GM21515 (cell line): Measurements from ENCODE around the gene NGF.
"Not testable (repeated sequence)": the region's sequence is repeated elsewhere in the genome, so short reads cannot be mapped to it uniquely, and the experiment has no call there.

ENCODE experiments used
- ATAC-seq: cut with Tn5 transposase; IDR thresholded peaks from one replicate; pipeline ENCODE4 v1.9.1; 2021; ENCODE audit not compliant: unreplicated experiment

The NGF gene

DNA sequence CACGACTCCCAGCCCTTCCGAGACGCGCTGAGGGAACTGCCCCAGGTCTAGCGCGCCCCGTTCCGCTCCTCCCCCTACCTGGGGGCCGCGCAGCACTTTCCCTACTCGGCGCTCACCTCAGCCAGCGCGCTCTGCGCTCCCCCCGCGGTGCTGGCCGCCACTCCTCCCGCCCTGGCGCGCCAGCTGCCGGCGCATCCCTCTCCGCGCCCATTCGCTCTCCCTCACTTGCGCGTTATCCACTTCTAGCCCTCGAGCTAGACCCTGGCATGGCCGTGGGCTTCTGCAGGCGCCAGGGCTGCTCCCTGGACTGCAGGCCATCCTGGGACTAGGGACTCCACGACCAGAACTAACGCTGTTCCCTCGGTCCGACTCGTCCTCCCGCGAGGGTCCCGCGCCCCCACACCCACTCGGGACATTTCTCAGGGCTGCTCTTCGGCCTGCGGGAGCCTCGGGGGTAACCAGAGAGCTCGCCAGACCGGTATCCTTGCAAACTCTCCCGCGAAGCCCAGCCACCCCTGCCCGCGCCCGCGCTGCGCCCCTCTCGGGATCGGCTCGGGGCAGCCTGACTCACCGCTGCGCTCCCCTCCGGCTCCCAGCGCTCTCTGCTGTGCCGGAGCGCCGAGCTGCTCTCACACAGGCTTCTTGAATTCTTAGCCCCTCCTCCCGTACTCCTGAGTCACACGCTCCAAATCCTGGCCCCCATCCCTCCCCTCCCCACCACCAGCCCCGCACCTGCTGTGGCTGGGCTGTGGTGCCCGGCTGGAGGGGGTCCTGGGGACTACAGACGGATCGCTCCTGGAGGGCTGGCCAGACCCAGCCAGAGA lies at the start of gene NGF:
TSS of gene NGF (minus strand) at position 617 of the 824 bp plus-strand sequence. CDS start 51,454 bp downstream, outside the sequence.
- ATAC-seq: no peak

DNA sequence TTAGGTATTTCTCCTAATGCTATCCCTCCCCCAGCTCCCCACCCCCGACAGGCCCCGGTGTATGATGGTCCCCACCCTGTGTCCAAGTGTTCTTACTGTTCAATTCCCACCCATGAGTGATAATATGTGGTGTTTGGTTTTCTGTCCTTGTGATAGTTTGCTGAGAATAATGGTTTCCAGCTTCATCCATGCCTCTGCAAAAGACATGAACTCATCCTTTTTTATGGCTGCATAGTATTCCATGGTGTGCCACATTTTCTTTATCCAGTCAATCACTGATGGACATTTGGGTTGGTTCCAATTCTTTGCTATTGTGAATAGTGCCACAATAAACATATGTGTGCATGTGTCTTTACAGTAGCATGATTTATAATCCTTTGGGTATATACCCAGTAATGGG lies 45.4 kb upstream of the NGF start:
- ATAC-seq: not testable (repeated sequence)

DNA sequence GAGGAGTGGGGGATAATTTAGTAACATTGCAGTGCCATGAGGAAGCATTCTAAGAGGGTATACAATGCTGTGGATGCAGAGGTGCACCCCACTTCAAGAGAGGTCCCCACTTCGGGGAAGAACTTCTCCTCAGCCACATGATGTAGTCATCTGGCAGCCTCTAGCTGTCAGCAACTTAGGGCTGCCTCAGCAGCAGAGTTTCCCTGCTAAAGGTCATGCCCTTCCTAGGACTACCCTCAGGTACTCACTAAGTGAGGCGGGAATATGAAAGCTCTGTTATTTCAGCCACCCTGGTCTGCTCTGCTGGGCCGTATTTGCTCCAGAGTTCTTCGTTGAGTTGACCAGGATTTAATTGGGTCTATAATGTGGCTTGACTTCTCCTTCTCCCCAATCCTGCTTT lies 41.9 kb upstream of the NGF start:
- ATAC-seq: no peak

DNA sequence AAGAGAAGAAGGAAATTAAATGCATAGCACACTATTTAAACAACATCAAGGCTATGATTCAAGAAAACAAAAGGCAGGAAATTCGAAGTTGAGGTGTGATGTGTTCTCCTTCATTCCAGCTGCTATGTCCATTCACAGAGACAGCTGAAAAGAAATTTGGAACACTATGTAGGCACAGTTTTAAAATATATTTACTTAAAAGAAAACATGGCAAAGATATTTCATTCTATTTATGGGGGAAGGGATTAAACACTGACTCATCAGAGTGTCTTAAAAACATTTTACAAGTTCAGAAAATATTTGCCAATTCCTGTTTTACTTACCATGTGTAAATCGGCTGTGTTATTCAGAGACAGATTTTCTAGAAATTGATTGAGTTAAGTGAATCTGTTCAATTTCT lies 39.4 kb upstream of the NGF start:
- ATAC-seq: no peak

DNA sequence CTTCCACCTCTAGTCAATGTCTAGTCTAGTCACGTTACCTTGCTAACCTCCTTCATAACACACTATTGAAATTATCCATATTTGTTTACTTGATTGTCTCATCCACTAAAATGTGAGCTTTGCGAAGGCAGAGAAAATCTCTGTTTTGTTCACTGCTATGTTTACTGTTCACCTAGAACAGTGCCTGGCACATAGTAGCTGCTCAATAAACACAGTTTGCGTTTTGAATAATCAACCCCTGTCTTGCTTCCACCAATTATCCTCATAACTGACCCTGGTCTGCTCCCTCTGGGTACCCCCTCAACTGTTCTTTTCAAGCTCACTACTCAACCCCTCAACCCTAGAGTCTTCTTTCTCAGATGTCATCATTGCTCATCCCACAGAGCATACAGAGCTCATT lies 36.5 kb upstream of the NGF start:
- no peak for ATAC-seq

DNA sequence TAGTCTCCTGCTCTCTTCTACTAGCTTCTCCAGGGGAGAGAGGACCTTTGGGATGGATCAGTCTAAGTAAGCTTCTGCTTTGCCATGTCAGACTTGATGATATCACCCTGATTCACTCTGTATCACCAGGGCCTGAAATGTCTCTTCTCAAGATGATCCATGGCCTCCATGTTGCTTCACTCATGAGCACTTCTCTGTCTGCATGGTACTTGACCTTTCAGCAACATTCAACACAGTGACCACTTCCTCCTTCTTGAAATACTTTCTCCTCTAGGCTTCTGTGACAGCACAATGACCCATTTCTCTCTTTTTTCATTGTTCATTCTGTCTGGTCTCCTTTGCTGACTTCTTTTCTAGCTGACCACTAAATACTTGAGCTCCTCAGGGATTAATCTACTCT lies 35.3 kb upstream of the NGF start:
- ATAC-seq: no peak

DNA sequence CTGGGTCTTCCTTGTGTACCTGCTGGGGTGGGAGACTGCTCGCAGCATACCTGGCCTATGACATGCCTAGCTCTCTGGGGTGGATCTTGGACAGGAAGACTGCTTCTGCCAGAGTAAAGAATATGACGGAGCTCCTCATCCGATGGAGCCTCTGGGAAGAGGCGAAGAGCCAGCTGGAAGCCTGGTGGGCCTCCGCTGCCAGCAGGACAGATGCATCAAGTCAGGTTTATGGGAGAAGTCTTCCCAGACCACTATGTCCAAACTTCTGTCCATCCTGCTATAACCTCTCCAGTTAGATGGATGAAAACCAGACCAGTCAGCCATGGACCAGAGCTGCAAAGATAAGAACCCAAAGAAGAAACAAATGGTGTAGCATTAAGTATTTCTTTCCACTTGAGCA lies 27.7 kb upstream of the NGF start:
- ATAC-seq: no peak

DNA sequence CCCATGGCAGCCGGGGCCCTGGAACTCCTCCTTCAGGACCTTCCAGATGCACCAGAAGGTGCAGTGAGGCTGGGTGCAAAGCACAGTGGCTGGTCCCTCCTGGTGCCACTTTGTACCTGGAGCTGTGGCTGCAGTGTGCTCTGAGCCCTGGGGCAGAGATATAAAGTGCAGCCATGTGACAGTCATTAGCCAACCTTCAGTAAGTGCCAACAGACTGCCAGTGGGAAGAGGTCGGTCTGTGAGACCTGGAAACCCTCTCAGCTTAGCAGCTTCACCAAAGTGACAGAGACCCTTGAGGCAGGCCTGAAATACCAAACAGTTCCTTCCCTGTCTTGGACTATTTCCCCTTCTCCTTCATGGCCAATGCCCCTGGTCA lies 26.7 kb upstream of the NGF start:
- ATAC-seq: no peak

DNA sequence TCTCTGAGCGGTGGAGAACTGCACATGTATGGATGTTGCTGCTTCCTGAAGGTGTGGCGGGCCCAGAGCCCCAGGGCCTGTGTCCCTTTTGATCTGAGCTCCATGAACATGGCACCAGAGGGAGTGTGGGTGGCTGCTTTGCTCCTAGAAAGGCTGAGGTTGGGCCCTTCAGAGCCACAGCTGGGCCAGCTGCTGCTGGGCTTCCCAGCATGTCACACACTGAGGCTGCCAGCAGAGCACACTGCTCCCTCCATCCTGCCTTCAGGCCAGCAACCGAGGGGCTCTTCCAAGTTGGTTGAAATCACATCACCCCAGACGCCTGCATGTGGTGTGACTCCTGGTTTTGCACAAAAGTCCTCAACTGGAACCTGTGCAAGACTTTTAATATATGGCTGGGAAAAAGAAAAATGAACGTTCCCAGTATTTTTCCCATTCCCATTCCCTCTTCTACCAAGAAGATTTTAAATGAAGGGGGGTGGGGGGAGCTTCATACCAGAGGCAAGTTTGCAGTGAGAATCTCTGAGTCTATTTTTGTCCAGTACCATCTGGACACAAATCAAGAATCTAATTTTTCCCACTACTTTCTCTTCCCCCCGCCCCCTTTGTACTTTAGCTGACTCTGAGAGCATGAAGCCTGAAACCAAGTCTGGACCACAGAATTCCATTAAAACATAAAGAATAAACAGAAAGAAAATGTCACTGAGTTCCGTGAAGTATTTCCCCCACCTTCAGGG lies 26.2 kb upstream of the NGF start:
- ATAC-seq: no peak

DNA sequence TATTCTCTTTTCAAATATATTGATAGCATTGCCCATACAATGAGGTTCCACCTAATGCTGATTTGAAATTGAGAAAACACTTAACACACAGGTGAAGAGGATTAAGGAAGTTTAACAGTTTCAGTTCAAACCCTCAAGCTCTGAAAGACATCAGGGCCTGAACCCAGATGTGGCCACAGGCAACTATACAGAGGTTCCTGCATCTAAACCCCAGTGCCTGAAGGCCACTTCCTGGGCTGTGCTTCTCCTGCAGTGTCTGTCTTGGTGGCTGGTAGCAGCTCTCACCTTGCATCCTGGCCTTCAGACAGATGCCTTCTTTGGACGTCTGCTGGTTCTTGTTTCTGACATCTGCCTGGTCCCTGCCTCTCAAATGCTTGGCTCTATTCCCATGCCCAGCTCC lies 25.1 kb upstream of the NGF start:
- ATAC-seq: no peak

DNA sequence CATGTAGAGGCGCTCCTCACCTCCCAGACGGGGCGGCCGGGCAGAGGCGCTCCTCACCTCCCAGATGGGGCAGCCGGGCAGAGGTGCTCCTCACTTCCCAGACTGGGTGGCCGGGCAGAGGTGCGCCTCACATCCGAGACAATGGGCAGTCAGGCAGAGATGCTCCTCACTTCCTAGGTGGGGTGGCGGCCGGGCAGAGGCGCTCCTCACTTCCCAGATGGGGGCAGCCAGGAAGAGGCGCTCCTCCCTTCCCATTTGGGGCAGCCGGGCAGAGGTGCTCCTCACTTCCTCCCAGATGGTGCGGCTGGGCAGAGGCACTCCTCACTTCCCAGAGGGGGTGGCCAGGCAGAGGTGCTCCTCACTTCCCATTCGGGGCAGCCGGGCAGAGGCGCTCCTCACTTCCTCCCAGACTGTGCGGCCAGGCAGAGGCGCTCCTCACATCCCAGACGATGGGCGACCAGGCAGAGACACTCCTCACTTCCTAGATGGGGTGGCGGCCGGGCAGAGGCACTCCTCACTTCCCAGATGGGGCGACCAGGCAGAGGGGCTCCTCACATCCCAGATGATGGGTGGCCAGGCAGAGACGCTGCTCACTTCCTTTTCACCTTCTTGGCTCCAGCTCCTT lies 22.6 kb upstream of the NGF start:
- not testable (repeated sequence) for ATAC-seq

DNA sequence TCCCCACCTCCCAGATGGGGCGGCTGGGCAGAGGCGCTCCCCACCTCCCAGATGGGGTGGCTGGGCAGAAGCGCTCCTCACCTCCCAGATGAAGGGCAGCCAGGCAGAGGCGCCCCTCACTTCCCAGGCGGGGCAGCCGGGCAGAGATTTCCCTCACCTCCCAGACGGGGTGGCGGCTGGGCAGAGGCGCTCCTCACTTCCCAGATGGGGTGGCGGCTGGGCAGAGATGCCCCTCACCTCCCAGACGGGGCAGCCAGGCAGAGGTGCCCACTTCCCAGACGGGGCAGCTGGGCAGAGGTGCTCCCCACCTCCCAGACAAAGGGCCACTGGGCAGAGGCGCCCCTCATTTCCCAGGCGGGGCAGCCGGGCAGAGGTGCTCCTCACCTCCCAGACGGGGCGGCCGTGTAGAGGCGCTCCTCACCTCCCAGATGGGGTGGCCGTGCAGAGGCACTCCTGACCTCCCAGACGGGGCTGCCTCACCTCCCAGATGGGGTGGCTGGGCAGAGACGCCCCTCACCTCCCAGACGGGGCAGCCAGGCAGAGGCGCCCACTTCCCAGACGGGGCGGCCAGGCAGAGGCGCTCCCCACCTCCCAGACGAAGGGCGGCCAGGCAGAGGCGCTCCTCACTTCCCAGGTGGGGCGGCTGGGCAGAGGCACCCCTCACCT lies 21.9 kb upstream of the NGF start:
- ATAC-seq: not testable (repeated sequence)

DNA sequence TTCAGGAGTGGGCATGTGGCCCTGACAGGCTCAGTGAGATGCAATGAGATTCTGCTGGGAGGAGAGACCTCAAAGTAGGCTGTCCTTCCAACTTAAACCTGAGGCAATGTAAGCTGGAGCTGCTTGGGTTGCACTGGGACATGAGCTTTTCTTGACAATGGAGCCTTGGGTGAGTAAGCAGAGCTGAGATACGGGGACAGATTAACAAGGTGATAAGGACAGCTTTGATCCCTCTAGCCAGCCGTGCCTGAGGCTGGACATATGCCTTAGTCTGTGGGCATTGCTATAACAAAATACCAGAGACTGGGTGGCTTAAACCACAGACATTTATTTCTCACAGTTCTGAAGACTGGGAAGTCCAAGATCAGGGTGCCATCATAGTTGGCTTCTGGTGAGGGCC lies 18.3 kb upstream of the NGF start:
- no peak for ATAC-seq

DNA sequence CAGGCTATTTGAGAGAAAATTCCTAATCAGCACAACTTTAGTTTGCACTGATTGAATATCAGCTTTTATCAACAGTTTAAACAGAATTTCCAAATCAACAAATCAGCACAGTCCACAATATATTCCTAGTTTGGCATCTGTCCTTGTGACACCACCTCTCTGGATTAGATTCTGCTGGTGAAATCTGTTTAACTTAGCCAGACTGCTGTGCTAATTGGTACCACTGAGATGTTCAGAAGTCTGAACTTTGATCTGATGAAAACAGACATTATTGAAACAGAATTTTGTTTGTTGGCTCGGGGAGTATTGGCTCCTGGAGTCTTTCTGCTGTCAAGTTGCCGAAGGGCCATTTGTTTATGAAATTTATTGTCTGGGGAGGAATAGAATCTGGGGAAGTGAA lies 17.0 kb upstream of the NGF start:
- ATAC-seq: no peak

DNA sequence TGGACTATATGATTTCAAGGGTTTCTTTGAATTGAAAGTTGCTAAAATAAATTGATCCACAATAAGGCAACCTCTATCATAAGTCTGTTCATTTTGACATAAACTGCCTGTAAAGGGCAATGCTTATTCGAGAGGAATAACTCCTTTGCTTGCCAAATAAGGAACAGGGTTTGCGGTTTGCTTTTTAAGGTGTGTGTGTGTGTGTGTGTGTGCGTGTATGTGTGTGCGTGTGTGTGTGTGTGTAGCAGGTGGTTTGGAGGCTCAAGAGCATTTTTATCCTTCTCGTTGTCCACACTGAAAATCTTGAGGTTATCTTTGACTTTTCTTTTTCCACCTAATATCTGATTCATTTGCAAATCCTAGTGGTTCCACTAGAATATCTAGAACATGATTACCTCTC lies 13.1 kb upstream of the NGF start:
- ATAC-seq: no peak

DNA sequence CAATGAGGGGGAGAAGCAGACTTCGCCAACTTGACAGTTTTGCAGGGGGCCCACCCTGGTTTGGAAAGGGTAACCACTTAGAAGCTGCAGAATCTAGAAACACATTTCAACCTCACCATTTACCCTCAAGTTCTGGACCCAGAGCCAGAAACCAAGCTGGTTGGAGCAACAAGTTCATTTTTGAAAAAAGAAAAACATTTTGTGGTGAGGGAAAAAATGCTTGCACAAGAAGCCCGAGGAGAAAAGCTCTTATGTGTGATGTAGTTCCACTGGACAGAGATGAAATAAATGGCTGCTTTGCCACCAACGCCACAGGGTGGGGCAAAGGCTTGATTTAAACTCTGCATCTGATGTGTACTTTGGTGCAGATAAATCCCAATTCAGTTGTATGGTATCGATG lies 10.6 kb upstream of the NGF start:
- ATAC-seq: no peak

DNA sequence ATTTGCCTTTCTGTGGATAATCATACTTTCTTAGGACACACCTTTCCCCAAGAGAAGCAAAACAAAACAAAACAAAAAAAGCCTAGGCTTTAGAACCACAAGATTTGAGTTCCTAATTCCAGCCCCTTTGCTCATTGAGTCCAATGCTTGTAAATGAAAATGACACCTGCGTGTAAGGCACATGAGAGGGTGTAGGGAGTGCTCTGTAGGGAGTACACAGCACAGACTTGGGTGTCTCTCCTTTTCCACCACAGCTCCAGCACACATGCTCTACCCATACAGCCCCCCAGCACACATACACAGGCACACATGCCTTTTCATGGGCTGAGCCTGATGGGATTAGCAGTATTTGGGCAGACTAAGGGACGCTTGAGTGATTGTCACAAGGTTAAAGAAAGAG lies 9.2 kb upstream of the NGF start:
- ATAC-seq: no peak

DNA sequence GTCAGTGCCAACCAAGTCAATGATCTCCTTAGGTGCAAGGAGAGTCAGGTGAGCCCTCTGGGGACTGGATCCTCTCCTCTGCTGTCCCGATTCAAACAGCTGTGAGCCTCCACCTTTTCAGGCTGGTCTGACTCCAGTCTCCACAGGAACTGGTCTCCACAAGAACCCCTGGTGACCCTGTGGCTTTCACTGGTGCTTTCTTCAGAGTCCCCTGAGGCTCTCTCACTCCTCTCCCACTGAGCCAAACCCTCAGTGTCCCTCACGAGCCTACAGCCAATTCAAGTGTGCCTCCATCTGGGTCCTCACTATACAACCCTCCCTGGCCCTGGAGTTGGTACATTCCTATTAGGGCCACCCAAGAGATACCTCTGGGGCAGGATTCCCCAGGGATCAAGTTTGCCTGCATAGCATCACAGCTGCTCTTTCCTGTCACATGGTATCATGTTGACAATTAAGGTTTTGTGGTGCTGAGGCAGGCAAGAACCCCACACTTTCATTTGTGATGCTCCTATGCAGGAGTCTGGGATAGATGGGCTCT lies 5.2 kb upstream of the NGF start:
- no peak for ATAC-seq

DNA sequence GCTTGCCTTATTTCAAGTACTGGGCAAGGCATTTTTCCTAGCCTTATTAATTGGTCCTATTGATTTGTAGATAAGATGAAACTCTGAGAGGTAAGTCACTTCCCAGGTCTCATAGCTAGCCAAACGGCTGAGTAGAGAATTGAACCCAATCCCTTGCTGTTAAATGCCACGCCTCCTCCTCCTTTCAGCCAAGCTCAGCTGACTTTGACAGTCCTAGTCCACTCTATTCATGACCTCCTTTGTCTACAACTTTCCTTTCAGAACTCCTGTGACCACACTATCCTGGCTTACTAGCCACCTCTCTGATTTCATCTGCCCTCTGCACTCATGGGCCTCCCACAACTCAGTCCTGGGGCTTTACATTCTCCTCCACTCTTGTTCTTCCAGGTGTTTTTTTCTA lies 3.9 kb upstream of the NGF start:
- ATAC-seq: no peak

DNA sequence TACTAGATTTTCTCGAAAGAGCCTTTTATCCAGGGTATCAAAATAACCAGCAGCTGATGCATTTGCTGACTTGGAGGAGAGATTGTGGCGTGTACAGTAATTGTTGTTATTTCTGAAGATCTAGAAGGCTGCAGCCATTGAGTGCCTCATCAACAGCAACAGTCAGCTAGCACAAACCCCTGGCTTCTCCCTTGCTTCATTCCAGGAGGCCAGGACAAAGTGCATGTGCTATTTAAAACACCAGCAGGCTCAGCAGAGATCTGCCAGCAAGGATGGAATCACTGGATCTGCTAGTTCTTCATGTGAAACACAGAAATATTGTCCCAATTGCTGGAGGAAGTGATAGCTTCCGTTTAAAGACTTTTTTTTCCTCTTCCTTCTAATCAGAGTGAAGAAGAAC lies 2.8 kb upstream of the NGF start:
- ATAC-seq: no peak

DNA sequence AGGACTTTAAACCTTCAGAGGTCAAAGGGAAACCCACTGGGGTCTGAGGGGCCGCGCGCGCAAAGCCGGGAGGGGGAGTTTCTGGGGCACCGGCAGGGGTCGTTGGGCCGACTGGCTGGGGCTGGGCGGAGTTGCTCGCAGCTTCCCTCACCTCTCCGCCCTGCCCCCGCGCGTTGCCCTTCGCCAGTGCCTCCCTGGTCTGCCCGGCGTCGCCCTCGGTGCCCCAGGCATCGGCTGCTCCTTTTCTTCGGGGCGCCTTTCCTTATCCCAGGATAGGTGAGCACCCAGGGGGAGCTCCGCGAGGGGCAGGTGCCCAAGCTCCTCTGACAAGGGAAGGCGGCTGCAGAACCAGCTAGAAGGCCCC lies 390 bp upstream of the NGF start:
- ATAC-seq: no peak

DNA sequence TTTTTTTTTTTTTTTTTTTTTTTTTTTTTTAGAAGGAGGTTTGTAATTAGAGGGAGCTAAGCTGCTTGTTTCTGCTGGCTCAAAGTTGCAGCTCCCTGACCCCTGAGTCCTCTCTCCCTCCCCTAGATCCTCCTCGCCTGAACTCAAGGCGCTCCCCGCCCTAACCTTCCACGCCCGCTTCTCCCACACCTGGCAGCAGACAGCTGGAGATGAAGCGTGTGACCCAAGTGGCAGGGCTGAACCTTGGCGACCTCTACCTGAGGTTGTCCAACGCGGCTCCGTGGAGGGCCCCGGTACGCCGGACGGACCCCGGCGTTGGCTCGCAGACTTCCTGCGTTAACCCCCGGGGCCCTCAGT lies 795 bp downstream of the NGF start:
- no peak for ATAC-seq
